ENCODE results near the gene SLC7A4.

GRCh38 chr22:20996598-20997535 lies 35.5 kb downstream of the SLC7A4 start:
- no peak for TF ChIP-seq EZH2 (IDR thresholded peaks at IDR 0.05; ENCODE audit: borderline replicate concordance, low read depth, low read length, severe bottlenecking)
- no peak for TF ChIP-seq CTCF (IDR thresholded peaks at IDR 0.05; ENCODE audit: borderline replicate concordance, extremely low read depth, low read length, poor library complexity, severe bottlenecking)

All from DND-41 (cell line).